ENCODE data around the gene RLN3.
A peak's percentile ranks its signal among the peaks of the same experiment; 100 is the strongest.
"Not testable (repeated sequence)": the region's sequence is repeated elsewhere in the genome, so short reads cannot be mapped to it uniquely, and the experiment has no call there.

RLN3 gene

DNA sequence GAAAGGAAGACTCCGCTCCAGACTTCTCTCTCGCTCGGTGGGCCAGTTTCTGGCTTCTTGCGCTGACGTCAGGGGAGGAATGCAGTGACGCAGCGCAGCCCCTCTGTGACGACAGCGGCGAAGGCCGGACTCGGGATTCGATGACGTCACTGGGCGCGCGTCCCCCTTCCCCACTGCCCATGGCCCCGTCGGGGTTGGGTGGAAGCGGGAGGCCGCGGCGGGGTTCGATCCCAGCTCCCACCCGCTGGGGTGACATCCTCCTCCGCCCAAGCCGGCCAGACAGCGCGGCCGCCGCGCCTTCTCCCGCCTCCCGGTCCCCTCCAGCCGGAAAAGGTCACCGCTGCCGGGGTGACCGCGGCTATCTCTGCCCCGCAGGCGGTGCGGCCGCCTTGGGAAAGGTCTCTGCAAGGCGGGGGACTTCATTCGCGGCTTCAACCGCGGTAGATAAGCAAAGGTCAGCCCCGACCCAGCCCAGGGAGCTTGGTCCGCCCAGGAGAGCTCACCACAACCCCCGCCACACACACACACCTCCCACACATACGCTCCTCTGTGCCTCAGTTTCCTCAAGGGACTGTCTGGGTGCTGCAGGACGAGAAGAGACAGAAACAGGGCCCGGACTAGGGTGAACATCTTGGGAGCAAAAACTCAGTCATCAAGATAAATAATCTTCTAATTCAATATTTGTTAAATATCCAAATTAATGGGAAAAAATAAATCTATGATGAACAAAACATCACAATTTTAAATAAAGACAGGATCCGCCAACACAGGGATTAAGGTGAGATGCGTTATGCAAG, 21.0 kb upstream of the RLN3 start:
- H3K36me3 ChIP-seq (ENCODE audit: control insufficient read depth, insufficient read depth, low read length) = no peaks in the 10 kb centered on the region
- H3K27me3 ChIP-seq (ENCODE audit: insufficient read depth, low read length, poor library complexity) = no peaks in the 10 kb centered on the region
- no peak overlapping the region for H2BK120ac ChIP-seq (ENCODE audit: low read depth, low read length)
- H2BK15ac ChIP-seq (replicated peaks; ENCODE audit: low read depth) = no peak overlapping the region
- no peak overlapping the region for H4K5ac ChIP-seq (ENCODE audit: low read length)
- peak overlapping the region; percentile 82 for H3K27ac ChIP-seq (ENCODE audit: low read depth, low read length)
- no peaks in the 10 kb centered on the region for H3K4me1 ChIP-seq (ENCODE audit: control insufficient read depth, low read depth, low read length)
- H3K18ac ChIP-seq (ENCODE audit: low read length) = peak overlapping the region; percentile 41
- H3K4ac ChIP-seq (ENCODE audit: low read depth, low read length) = peak overlapping the region; percentile 28
- no peak overlapping the region for H2AK5ac ChIP-seq (ENCODE audit: low read length)
- H2BK5ac ChIP-seq (ENCODE audit: low read length) = peak overlapping the region; percentile 86
- H3K79me1 ChIP-seq (ENCODE audit: low read length) = peaks cover 6% of the 10 kb centered on the region
- H3K79me2 ChIP-seq (ENCODE audit: control insufficient read depth, insufficient read depth, low read length) = peaks cover 5% of the 10 kb centered on the region
- peak overlapping the region; percentile 66 for H3K4me2 ChIP-seq (ENCODE audit: low read length)
- DNase-seq = no peak
- H3K56ac ChIP-seq (ENCODE audit: low read length) = peak overlapping the region; percentile 85
- H3K9ac ChIP-seq (ENCODE audit: low read length) = peak overlapping the region; percentile 86
- H4K8ac ChIP-seq (ENCODE audit: low read depth, low read length) = peak overlapping the region; percentile 5
- peak overlapping the region; percentile 76 for H3K4me3 ChIP-seq (ENCODE audit: low read length)
- no peak overlapping the region for H3K23ac ChIP-seq (ENCODE audit: low read length)
- WGBS (ENCODE audit: extremely low coverage, insufficient coverage, low lambda C conversion rate) = no CpG with 5 or more reads among the region's 56 CpGs

DNA sequence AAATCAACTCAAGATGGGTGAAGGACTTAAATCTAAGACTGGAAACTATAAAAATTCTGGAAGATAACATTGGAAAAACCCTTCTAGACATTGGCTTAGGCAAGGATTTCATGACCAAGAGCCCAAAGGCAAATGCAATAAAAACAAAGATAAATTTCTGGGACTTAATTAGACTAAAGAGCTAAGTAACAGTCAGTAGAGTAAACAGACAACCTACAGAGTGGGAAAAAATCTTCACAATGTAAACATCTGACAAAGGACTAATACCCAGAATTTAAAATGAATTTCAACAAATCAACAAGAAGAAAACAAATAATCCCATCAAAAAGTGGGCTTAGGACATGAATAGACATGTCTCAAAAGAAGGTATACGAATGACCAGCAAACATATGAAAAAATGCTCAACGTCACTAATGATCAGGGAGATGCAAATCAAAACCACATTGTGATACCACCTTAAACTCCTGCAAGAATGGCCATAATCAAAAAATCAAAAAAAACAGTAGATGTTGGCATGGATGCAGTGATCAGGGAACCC, 15.5 kb upstream of the RLN3 start:
- H2BK5ac ChIP-seq (ENCODE audit: low read length) = no peak overlapping the region
- H3K27me3 ChIP-seq (ENCODE audit: insufficient read depth, low read length, poor library complexity) = no peaks in the 10 kb centered on the region
- DNase-seq = no peak
- H2AK5ac ChIP-seq (ENCODE audit: low read length) = no peak overlapping the region
- H4K8ac ChIP-seq (ENCODE audit: low read depth, low read length) = no peak overlapping the region
- H2BK15ac ChIP-seq (replicated peaks; ENCODE audit: low read depth) = no peak overlapping the region
- H3K4me1 ChIP-seq (ENCODE audit: control insufficient read depth, low read depth, low read length) = no peaks in the 10 kb centered on the region
- no peak overlapping the region for H3K4me3 ChIP-seq (ENCODE audit: low read length)
- H3K9ac ChIP-seq (ENCODE audit: low read length) = no peak overlapping the region
- H3K23ac ChIP-seq (ENCODE audit: low read length) = no peak overlapping the region
- no peak overlapping the region for H3K4ac ChIP-seq (ENCODE audit: low read depth, low read length)
- H3K79me2 ChIP-seq (ENCODE audit: control insufficient read depth, insufficient read depth, low read length) = no peaks in the 10 kb centered on the region
- H2BK120ac ChIP-seq (ENCODE audit: low read depth, low read length) = no peak overlapping the region
- no peaks in the 10 kb centered on the region for H3K36me3 ChIP-seq (ENCODE audit: control insufficient read depth, insufficient read depth, low read length)
- no peak overlapping the region for H3K18ac ChIP-seq (ENCODE audit: low read length)
- no peaks in the 10 kb centered on the region for H3K79me1 ChIP-seq (ENCODE audit: low read length)
- no peak overlapping the region for H3K27ac ChIP-seq (ENCODE audit: low read depth, low read length)
- WGBS (ENCODE audit: extremely low coverage, insufficient coverage, low lambda C conversion rate) = no CpG with 5 or more reads among the region's 2 CpGs
- no peak overlapping the region for H3K56ac ChIP-seq (ENCODE audit: low read length)
- no peak overlapping the region for H3K4me2 ChIP-seq (ENCODE audit: low read length)
- no peak overlapping the region for H4K5ac ChIP-seq (ENCODE audit: low read length)

DNA sequence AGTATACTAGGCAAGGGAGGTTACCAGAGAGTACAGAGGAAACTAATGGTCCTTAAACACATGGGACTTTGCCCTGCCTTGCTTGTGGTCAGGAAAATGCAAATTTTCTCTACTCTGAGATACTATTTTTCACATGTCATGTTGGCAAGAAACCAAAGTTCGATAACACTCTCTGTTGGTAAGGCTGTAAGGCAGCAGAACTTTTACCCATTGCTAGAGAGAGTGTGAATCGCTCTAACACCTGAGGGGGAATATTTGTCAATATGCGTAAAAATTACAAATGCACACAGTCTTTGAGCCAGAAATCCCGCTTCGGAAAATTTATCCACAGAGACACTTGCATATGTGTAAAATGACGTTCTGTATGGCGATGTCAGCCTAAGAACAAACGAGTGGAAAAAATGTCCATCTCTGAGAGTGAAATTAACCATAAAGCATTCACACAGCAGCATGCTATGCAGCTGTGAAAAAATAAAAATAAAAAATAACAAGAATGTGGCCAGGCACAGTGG, 12.4 kb upstream of the RLN3 start:
- Histone ChIP-seq H4K8ac (ENCODE audit: low read depth, low read length) (no peak overlapping the region), H3K4me2 (ENCODE audit: low read length) (no peak overlapping the region), H3K4me1 (ENCODE audit: control insufficient read depth, low read depth, low read length) (no peaks in the 10 kb centered on the region), H2BK5ac (ENCODE audit: low read length) (no peak overlapping the region), H3K27me3 (ENCODE audit: insufficient read depth, low read length, poor library complexity) (no peaks in the 10 kb centered on the region), H3K18ac (ENCODE audit: low read length) (no peak overlapping the region), H3K79me1 (ENCODE audit: low read length) (no peaks in the 10 kb centered on the region), H3K9ac (ENCODE audit: low read length) (no peak overlapping the region), H3K56ac (ENCODE audit: low read length) (no peak overlapping the region), H2AK5ac (ENCODE audit: low read length) (no peak overlapping the region), H2BK15ac (replicated peaks; ENCODE audit: low read depth) (no peak overlapping the region), H3K36me3 (ENCODE audit: control insufficient read depth, insufficient read depth, low read length) (no peaks in the 10 kb centered on the region), H2BK120ac (ENCODE audit: low read depth, low read length) (no peak overlapping the region), H3K79me2 (ENCODE audit: control insufficient read depth, insufficient read depth, low read length) (no peaks in the 10 kb centered on the region), H3K27ac (ENCODE audit: low read depth, low read length) (no peak overlapping the region), H3K4ac (ENCODE audit: low read depth, low read length) (no peak overlapping the region), H4K5ac (ENCODE audit: low read length) (no peak overlapping the region), H3K4me3 (ENCODE audit: low read length) (no peak overlapping the region), H3K23ac (ENCODE audit: low read length) (no peak overlapping the region)
- no CpG with 5 or more reads among the region's 8 CpGs for WGBS (ENCODE audit: extremely low coverage, insufficient coverage, low lambda C conversion rate)
- no peak for DNase-seq

DNA sequence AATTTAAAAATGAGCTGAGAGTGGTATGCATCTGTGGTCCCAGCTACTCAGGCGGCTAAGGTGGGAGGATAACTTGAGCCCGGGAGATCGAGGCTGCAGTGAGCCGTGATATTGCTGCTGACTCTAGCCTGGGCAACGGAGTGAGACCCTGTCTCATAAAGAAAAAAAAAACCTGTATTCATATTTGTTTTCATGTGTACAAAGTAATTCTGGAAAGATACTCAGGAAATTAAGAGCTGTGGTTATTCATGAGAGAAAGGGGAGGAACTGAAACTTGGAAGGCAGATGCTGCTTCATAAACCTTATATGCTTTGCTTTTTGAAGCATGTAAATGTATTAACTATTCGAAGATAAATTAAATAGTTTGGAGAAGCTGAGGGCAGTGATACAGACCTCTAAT, 8.8 kb upstream of the RLN3 start:
- DNase-seq = no peak
- H3K23ac ChIP-seq (ENCODE audit: low read length) = no peak overlapping the region
- H3K18ac ChIP-seq (ENCODE audit: low read length) = no peak overlapping the region
- no peak overlapping the region for H4K8ac ChIP-seq (ENCODE audit: low read depth, low read length)
- H3K79me1 ChIP-seq (ENCODE audit: low read length) = no peaks in the 10 kb centered on the region
- no CpG with 5 or more reads among the region's 6 CpGs for WGBS (ENCODE audit: extremely low coverage, insufficient coverage, low lambda C conversion rate)
- no peak overlapping the region for H3K9ac ChIP-seq (ENCODE audit: low read length)
- H3K4ac ChIP-seq (ENCODE audit: low read depth, low read length) = no peak overlapping the region
- H3K4me2 ChIP-seq (ENCODE audit: low read length) = no peak overlapping the region
- H3K79me2 ChIP-seq (ENCODE audit: control insufficient read depth, insufficient read depth, low read length) = no peaks in the 10 kb centered on the region
- no peak overlapping the region for H2BK5ac ChIP-seq (ENCODE audit: low read length)
- H3K4me3 ChIP-seq (ENCODE audit: low read length) = no peak overlapping the region
- no peak overlapping the region for H2BK120ac ChIP-seq (ENCODE audit: low read depth, low read length)
- H2AK5ac ChIP-seq (ENCODE audit: low read length) = no peak overlapping the region
- no peak overlapping the region for H3K56ac ChIP-seq (ENCODE audit: low read length)
- no peaks in the 10 kb centered on the region for H3K27me3 ChIP-seq (ENCODE audit: insufficient read depth, low read length, poor library complexity)
- no peaks in the 10 kb centered on the region for H3K4me1 ChIP-seq (ENCODE audit: control insufficient read depth, low read depth, low read length)
- no peak overlapping the region for H3K27ac ChIP-seq (ENCODE audit: low read depth, low read length)
- no peaks in the 10 kb centered on the region for H3K36me3 ChIP-seq (ENCODE audit: control insufficient read depth, insufficient read depth, low read length)
- no peak overlapping the region for H4K5ac ChIP-seq (ENCODE audit: low read length)
- H2BK15ac ChIP-seq (replicated peaks; ENCODE audit: low read depth) = no peak overlapping the region

DNA sequence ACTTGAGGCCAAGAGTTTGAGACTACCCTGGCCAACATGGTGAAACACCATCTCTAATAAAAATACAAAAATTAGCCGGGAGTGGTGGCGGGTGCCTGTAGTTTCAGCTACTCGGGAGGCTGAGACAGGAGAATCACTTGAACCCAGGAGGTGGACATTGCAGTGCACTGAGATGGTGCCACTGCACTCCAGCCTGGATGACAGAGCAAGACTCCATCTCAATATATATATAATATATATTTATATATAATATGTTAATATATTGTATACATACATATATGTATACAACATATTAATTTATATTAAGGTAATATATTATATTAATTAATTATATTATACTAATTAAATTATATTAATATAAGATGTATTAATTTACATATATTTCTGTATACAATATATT, 8.2 kb upstream of the RLN3 start:
- not testable (repeated sequence) for H2BK120ac ChIP-seq (ENCODE audit: low read depth, low read length); H3K27ac ChIP-seq (ENCODE audit: low read depth, low read length); H3K4me2 ChIP-seq (ENCODE audit: low read length); H4K5ac ChIP-seq (ENCODE audit: low read length); H3K23ac ChIP-seq (ENCODE audit: low read length); H3K56ac ChIP-seq (ENCODE audit: low read length); H3K79me2 ChIP-seq (ENCODE audit: control insufficient read depth, insufficient read depth, low read length); H2AK5ac ChIP-seq (ENCODE audit: low read length); H3K18ac ChIP-seq (ENCODE audit: low read length); DNase-seq; H3K36me3 ChIP-seq (ENCODE audit: control insufficient read depth, insufficient read depth, low read length); H3K4ac ChIP-seq (ENCODE audit: low read depth, low read length); H2BK5ac ChIP-seq (ENCODE audit: low read length); H3K4me1 ChIP-seq (ENCODE audit: control insufficient read depth, low read depth, low read length); H3K27me3 ChIP-seq (ENCODE audit: insufficient read depth, low read length, poor library complexity); H2BK15ac ChIP-seq (replicated peaks; ENCODE audit: low read depth); H4K8ac ChIP-seq (ENCODE audit: low read depth, low read length); H3K9ac ChIP-seq (ENCODE audit: low read length); H3K79me1 ChIP-seq (ENCODE audit: low read length); H3K4me3 ChIP-seq (ENCODE audit: low read length)
- no CpG with 5 or more reads among the region's 3 CpGs for WGBS (ENCODE audit: extremely low coverage, insufficient coverage, low lambda C conversion rate)
